ENCODE measurements around the gene PRKCE.

The PRKCE gene

GRCh38 chr2:46032161-46032813 lies 380.8 kb downstream of the PRKCE start:
- DNase-seq, result no peak

DNA sequence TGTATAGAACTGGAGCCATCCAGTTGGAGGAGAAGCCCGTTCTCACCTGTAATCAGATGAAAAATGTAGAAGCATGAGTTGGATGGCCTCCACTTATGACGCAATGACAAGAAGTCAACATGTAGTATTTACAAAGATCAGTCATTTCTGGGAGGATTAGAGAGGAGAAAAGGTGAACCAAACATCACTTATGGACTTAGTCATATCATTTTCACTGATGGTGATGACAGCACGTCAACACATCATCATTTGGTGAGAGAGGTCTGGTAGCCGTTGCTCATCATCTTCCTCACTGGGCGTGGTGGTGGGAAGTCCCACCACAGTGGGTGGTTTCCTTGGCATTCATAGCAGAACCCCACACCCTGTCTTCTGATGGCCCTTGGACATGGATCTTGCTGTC lies 381.5 kb downstream of the PRKCE start:
- no peak for DNase-seq

- no peak for DNase-seq
Measured at GRCh38 chr2:46034535-46034934, 383.1 kb downstream of the PRKCE start.

DNA sequence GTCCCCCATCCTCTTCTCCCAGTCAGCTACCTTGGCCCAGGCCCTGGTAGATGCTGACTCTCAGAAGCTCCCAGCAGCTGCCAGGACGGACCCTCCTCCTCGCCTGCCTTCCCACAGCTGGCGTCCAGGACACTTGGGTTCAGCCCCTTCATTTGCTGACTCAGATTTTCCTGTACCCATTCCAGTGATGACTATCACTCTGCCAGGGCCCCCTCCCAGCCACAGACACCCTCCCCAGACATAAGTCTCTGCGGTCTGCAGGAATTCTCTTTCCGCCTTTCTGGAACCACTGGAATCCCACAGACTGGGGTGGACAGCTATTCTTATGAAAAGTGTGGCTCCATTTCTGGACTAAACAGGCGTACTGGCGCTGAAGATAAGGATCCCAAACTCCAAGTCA lies 385.5 kb downstream of the PRKCE start:
- no peak for DNase-seq

GRCh38 chr2:46039543-46040303 lies 388.2 kb downstream of the PRKCE start:
- DNase-seq, result no peak

DNA sequence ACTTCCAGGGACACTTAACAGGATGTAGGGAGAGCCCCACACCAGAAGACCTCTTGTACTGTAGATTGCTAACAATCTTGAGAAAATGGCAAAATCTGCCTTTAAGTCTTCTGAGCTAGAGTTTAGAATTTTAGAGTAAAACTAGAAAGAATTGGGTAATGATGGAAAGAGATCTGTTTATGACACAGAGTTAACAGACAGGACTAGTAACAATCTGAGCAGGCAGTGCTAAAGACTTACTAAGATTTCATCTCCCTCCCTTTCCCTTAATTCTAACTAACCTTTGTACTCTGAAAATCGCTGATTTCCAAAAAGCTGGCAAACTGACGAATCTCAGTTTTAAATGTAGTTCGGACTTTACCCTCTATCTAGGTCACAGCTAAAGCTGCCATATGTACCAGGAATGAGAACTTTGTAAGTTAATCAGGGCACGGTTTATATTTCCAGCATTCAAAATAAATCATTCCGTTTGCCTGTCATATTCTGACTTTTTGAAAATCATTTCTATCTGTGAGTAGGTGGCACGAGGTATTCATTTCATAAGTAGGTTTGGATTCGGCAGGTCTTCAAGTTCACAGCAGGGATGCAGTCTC lies 389.2 kb downstream of the PRKCE start:
- DNase-seq, result no peak

DNA sequence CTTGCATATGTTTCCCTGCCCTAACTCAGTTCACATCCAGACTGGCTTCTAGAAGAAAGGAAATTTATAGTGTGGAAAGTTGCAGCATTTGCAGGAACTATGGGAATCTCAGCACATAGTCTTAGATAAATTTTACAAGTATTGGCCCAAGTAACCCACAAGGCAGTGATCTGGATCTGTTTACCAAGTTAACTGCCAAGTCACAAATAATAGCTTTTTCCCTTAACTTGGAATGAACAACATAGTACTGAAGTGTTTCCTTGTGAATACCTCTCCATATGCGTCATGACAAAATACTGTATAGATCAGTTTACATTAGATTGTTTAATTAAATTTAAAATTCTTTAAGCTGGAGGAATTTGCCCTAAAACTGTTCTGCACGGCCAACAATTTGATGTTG lies 390.0 kb downstream of the PRKCE start:
- no peak for DNase-seq

DNA sequence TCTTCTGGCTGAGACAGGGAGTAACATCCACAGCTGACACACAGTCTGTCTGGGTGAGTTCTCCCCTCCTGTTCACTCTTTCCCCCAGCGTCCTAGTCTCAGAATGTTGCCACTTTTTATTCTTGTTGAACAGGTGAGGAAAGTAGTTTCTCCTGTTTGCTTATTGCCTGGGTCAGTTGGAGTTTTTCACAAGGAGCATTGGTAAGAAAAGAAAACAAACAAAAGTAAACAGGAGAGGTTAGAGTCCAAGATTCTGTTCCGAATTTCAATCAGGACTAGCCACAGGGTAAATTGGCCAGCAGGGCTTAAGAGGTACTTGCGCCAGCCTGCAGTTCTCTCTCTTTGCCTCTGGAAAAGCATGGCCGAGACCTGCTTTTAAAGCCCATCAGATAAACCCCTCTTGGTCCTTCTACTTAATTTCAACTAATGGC lies 390.7 kb downstream of the PRKCE start:
- DNase-seq, result no peak

DNA sequence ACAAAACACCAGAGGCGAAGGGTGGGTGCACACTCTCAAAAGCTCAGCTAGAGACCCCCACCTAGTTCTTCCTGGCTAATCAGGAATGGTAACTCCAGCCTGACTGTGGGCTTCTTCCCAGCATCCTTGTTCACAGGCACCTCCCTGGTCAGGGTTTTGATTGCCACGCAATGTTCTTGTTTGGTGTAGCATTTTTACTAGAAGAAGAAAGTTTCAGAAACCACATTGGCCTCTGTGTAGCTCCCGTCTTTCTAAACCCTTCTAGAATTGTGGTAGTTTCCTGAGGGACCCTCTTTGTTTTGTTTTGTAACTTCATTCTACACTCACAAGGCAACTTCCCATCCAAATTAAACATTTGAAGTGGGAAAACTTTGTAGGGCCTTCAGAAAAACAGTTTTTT lies 391.2 kb downstream of the PRKCE start:
- DNase-seq, result no peak

- no peak for DNase-seq
Measured at GRCh38 chr2:46045888-46046287, 394.4 kb downstream of the PRKCE start.

DNA sequence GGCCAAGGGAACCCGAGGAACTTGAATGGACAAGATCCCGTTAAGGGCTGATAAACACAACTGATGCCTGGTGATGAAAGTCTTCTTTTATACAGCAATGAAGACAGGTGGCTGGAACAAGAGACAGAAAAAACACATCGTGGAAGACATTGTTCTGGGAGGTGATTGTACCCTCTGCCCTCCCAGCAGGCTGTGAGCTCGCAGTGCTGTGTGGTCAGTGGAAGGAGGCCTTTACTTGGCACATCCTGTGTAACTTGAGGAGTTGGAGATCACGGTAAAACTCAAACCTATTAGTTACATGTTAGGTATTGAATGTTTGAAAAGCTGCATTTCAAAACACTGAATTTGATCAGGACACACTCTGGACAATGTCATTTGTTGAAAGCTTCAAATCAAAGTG lies 395.8 kb downstream of the PRKCE start:
- no peak for DNase-seq

- no peak for DNase-seq
Measured at GRCh38 chr2:46048693-46049092, 397.2 kb downstream of the PRKCE start.

DNA sequence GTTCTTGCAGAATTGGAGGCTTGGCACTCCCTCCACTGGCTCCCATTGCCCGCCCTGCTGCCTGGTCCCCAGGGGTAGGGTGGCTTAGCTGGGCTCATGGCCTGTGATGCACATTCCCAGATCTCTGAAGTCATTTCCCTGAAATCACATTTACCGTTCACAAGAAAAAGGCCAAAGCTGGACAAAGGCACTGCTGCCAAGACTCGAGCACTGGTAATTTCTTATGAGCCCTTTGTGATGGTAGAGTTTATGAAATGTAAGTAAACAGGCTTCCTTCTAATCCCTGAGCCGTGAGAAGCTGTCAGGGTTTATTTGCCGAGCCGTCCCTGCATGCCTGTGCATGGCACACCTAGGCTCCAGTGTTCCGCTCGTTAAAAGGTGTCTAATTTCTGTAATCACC lies 398.6 kb downstream of the PRKCE start:
- DNase-seq, result no peak

- DNase-seq, result no peak
Measured at GRCh38 chr2:46050489-46050888, 399.0 kb downstream of the PRKCE start.

GRCh38 chr2:46051085-46051484 lies 399.6 kb downstream of the PRKCE start:
- DNase-seq, result no peak

GRCh38 chr2:46053564-46053963 lies 402.1 kb downstream of the PRKCE start:
- DNase-seq, result no peak

DNA sequence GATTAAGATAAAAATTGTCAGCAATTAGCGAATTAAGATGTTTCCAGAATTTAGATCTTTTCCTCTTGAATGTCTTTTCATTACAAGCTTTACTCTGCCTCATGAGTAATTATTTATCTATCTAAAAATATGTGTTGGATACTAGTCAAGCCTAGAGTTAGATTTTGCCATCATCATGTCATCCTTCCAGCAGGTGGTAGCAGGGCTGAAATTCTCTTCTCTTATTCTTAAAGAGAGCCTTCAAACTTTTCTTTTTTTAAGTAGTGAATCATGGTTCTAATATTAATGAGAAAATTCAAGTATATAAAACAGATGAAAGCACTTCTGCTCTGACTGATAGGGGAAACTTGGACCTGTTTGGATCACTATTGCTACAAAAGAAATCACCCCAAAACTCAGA lies 405.1 kb downstream of the PRKCE start:
- DNase-seq, result no peak

GRCh38 chr2:46058140-46058539 lies 406.7 kb downstream of the PRKCE start:
- DNase-seq, result no peak

DNA sequence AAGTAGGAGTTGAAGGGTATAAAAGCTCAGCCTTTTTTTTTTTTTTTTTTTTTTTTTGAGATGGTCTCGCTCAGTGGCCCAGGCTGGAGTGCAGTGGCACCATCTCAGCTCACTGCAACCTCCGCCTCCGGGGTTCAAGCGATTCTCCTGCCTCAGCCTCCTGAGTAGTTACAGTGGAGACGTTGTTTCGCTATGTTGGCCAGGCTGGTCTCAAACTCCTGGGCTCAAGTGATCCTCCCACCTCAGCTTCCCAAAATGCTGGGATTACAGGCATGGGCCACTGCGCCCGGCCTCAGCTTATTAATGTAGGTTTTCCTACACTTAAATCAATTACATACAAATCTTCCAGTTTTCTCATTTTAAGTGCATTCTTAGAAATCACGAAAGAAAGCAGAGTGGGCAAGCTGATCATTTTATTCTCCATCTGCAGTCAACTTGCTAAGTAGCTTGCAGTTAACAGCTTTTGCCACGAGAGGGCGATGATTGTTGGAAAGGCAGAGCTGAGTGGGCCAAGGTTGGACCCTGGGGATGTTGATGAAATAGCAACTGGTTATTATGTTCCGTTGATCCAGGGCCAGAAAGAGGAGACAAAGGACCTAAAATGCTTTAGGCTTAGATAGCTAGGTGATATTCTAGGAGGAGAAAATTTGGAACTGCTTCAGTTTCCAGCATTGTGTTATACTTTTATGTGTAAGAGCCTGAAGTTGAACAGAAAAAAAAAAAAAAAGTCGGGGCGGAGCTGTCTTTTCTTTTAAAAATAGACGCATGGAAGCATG lies 411.4 kb downstream of the PRKCE start:
- peak; percentile 41 for DNase-seq

GRCh38 chr2:46064396-46064795 lies 412.9 kb downstream of the PRKCE start:
- no peak for DNase-seq

DNA sequence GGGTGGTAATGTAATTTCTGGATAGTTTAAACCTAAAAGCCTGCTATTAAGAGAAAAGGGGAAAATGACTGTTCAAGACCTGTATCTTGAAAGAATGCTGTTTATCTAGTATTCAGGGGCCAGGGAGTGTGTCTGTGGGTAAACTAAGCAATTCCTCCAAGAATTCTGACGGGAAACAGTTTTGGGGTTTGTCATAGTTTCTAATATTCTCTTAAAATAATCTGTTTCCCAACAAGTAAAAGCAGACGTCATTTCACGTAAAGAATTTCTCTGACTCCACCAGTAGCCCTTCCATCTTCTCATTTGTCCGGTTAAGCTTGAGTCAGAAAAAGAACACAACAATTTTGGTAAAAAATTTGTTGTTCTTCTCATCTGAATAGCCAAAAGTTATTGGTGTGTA lies 413.7 kb downstream of the PRKCE start:
- DNase-seq, result no peak

DNA sequence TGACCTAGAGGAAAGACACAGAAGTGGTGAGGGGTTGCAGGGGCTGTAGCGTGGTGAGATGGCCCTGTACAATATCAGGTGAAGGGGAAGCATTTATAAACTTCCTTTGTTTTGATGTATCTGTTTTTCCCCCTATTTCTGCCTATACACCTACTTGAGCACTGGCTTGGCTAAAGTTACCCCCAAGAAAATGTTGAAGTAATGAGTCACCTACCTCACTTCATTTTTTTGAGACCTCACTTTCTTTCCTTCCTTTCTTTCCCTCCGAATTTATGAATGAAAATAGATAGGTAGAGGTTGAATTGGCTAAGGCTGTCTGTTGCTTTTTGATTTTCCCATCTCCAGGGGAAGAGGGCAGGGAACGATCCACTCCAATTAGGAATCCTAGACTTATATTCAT lies 414.6 kb downstream of the PRKCE start:
- DNase-seq, result no peak

DNA sequence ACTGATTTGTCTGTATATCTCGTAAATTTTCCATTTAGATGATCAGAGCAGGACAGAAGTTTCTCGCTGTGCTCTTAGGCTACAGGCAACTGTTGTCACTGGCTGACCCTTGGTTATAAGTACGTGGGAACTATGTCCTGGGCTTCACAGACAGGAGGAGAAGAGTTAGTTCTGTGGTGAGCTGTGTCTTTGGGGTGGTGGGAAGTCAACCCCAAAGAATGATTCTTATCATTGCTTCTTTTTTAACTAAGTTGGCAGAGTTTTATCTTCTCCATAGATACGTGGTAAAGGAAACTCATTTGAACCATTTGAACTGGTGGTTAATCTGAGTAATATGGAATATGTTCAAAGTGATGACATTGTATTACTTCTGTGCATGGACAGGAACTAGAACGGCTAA lies 415.1 kb downstream of the PRKCE start:
- DNase-seq, result no peak

DNA sequence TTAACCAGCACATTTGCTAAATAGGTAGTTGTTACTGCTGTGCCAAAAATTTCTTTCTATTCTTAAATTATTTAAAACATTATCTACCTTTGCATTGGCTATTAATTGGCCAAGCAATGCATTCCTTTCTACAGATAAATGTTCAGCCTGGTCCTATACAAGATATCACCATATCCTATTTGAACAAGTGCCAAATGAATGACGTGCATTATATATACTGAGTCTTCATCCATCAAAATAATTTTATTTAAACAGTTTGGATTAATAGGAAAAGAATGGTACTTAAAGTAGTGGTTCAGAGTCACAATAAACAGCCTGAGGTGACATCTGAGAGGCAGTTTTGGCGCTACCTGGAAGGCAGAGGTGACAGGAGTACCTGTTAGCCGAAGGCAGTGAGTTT lies 415.6 kb downstream of the PRKCE start:
- DNase-seq, result no peak

All from NCI-H2029 treated with DMSO at 0.1 percent for 48 hours (cell line).